NCI-H510A (cell line): ENCODE results near the gene NFYC.

Experiments
- DNase-seq: peaks from one replicate; lab custom pipeline; 2025; lab: John Stamatoyannopoulos, UW

NFYC gene

DNA sequence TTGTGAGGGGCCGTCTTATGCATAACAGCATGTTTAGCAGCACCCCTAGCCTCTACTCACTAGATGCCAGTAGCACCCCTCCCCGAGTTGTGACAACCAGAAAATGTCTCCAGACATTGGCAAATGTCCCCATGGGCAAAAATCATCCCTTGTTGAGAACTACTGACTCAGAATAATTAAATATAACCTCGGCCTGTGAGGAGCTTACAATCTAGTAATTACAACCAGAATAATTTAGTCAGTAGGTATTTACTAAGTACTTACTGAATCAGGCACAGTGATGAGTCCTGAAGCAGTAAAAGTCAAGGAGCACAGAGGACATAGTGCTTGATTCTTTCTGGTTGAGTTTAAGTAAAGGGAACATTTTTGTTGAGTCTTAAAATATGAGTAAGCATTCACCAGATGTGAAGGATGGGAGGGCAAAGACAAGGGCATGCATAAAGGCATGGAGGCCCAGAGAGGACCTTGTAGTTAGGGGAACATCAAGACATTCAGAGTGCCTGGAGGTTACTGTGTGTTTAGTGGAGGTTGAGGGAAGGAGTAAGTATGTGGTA, 48.0 kb downstream of the NFYC start:
- DNase-seq, result no peak

DNA sequence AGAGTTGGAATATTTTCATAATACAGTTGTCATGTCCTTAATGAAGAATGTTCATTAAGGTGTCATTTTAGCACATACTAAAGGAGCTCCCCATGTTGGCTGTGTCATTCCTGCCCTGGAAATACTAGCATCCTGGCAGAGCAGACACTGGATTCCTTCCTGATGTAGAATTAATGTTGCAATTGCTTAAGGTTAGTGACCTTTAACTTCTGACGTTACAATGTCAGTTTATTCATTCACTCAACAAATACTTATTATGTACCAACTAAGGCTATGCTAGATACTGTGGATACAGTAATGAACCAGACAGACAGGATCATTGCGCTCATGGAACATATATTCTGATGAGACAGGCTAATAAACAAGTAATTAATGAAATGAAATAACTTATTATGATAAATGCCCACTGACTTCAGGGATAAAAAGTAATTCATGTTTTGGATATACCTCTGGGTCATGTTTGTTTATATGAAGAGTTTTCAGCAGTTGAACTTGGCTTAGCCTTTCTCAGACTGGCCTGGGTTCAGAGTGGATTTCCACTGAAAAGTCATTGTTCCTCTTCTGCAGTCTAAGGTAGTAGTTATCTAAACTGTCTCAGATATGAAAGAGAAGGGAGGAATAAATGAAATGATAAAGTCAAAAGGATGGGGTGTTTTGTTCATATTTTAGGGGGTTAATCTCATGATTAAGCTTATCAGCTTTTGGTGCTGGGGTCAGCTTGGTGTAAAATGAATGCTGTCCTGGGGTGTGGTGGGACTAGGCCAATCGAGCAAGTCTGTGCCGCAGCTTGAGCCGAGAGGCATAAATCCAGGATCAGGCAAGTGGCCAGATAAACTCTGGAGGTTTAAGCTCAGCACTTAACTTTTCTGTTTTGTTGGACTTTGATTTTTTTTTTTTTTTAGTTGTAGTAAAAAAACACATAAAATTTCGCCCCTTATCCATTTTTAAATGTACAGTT, 48.8 kb downstream of the NFYC start:
- no peak for DNase-seq

DNA sequence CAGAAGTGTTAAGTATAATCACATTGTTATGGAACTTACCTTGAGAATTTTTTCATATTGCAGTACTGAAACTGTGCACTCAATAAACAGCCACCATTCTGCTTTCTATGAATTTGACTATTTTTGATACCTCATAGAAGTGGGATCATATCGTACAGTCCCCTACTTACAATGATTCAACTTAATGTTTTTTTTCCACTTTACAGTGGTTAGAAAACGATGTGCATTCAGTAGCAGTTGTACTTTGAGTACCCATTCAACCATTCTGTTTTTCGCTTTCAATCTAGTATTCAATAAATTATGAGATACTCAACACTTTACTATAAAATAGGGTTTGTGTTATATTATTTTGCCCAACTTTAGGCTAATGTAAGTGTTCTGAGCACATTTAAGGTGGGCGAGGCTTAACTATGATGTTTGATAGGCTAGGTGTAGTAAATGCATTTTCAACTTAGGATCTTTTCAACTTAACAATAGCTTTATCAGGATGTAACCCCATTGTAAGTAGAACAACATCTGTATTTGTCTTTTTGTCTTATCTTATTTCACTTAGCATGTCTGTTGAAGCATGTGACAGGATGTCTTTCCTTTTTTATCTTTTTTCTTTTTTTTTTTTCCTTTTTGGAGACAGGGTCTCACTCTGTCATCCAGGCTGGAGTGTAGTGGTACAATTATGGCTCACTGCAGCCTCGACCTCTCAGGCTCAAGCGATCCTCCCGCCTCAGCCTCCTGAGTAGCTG, 49.7 kb downstream of the NFYC start:
- DNase-seq, result no peak

DNA sequence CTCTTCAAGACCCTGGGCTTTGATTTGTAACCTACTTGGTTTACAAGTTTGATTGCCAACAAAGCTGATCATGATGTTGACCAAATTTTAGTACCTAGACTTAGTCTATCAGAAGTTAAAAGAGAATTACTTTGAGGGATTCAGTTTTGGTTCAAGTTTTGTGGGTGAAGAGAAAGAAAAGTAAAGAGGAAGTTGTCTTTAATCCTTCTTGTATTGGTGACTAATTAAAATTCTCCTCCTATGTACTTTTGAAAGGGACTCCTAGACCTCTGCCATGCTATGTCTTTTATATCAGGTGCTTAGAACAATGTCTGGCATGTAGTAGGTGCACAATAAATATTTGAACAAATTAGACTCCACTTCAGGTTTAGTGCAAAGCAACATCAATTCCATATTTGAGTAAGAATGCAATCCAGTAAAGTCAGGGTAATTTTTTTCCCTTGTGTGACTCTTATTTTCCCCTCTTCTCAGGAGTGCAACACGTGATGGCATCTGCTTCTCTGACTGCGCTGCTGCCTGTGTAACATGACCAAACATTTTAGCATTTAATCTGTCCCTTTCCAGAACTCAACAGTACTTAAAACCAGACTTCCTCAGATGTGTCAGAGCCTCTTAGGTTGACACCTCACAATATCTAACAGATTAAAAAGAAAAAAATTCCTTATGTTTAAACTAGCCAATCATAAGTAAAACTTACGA, 51.0 kb downstream of the NFYC start:
- no peak for DNase-seq

- no peak for DNase-seq
These were observed 51.9 kb downstream of the NFYC start for GRCh38 chr1:40743452-40743851.

GRCh38 chr1:40743860-40744259, 52.4 kb downstream of the NFYC start:
- DNase-seq, result no peak

GRCh38 chr1:40745176-40745575, 53.7 kb downstream of the NFYC start:
- DNase-seq, result no peak

DNA sequence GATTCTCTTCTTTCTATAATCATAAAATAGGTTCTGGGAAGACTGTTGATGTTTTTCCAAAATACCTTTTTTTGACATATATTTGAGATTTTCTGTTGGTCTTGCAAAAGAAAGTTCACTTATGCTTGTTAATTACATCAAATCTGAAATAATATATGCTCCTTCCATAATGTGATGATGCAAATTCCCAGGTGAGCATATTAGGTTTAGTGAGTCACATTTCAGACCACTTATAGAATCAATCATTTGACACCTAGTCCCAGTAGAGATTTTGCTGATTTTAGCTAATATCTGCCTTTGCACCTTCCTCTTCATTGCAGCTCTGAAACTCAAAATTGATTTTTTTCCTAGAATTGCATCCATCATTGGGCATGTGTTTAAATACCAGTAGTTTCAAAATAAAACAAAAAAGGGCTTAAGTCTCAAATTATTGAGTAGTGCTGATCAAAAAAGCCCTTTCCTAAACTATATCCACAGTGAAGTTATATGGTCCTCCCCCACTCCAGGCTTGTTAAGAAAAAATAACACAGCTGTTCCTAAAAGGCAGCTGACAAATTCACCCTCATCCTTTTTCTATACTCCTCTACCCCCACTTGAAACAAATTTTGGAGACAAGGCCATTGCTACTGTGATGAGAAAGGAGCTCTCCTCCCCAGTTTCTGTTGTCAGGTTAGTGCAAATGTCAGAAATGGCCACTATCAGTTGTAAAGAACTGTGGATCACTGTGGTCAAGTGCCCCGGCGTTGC, 55.0 kb downstream of the NFYC start:
- DNase-seq, result no peak

GRCh38 chr1:40748841-40749718, 57.6 kb downstream of the NFYC start:
- DNase-seq, result no peak

DNA sequence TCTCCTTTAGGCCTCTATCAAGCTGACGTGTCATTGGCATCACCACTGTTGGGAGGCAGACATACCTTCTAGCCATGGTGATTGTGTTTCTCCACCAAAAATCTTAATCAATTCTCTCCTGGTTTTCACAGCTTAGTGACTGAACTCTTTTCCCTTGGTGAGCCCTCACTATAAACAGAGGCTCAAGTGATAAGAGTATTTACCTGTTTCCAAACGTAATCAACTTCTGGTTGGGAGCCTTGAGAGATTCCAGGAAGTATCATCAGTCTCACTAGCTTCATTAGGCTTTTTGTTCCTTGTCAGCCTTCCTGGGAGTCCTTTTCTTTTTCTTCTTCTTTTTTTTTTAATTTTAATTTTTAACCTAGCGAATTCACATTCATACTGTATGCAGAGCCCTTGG, 58.3 kb downstream of the NFYC start:
- no peak for DNase-seq

DNA sequence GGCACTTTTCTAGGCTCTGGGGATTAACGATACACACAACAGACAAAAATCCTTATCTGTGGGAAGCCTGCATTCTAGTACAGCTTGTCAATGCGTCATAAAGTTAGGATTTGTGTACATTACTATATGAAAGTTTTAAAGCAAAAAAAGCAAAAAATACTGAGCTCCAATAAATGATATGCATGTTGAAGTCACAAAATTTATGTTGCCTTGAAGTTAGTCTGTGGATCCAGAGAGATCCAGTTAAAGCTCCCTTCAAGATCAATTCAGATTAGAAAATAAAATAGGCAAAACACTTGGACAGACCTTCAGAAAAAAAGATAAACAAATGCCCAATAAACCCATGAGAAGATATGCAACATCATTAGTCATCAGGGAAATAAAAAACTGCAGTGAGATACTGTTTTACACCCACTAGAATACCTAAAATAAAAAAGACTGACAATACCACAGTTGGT, 59.0 kb downstream of the NFYC start:
- no peak for DNase-seq

DNA sequence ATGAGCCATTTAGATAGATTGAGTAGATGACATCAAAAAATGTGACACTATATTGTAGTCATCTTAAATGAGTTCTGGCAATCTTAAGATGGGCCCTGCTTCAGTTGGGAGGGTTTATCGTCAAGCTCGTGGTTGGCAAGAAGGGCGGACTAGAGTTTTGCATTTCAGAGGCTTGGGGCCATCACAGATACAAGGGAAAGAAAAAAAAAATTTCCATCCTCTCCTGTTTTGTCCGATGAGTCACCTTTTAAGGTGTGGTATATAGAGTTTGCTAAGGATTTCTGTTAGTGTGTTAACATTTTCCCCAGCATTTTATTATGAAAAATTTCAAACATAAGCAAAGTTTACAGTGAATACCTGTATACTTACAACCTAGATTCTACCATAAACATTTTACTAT, 60.3 kb downstream of the NFYC start:
- no peak for DNase-seq

GRCh38 chr1:40753142-40753882, 61.8 kb downstream of the NFYC start:
- no peak for DNase-seq

- DNase-seq, result no peak
These were observed 62.7 kb downstream of the NFYC start for GRCh38 chr1:40754201-40754600.

DNA sequence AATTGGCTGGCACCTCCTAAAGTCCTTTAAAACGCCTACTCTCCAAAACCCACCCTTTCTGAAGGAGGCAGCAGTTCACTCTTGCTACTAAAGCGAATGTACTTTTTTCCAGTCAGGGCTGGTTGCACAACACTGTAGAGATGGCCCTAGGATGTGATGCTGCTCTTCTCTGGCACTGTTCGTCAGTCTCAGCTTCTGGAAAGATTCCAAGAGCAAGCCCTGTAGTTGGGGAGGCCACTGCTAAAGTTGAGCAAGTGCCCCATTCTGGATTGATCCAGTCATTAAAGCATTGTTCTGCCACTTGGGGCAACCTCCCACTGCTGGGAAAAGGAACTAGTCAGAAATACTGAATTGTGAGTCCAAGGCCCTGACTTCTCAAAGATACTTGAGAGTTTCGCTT, 63.6 kb downstream of the NFYC start:
- no peak for DNase-seq

GRCh38 chr1:40756523-40756922, 65.0 kb downstream of the NFYC start:
- no peak for DNase-seq

DNA sequence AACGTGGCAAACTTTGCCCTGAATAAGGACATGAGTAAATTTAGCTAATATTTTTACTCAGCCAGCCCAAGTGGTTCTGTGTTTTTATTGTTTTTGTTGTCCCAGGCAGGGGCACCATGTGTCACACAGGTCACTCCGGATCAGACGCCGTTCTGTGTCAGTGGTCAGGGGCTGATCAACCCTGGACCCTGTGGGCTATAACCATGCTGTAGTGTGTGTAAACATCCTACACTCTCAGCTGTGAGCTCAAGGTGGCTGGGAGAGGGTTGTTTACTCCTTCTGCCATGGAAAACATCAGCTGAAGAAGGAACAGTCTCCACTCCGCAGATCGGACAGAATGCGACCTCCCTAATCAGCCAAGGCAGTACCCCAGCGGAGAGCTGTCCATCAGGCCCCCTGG, 65.6 kb downstream of the NFYC start:
- DNase-seq, result no peak

GRCh38 chr1:40758004-40758403, 66.5 kb downstream of the NFYC start:
- DNase-seq, result no peak

DNA sequence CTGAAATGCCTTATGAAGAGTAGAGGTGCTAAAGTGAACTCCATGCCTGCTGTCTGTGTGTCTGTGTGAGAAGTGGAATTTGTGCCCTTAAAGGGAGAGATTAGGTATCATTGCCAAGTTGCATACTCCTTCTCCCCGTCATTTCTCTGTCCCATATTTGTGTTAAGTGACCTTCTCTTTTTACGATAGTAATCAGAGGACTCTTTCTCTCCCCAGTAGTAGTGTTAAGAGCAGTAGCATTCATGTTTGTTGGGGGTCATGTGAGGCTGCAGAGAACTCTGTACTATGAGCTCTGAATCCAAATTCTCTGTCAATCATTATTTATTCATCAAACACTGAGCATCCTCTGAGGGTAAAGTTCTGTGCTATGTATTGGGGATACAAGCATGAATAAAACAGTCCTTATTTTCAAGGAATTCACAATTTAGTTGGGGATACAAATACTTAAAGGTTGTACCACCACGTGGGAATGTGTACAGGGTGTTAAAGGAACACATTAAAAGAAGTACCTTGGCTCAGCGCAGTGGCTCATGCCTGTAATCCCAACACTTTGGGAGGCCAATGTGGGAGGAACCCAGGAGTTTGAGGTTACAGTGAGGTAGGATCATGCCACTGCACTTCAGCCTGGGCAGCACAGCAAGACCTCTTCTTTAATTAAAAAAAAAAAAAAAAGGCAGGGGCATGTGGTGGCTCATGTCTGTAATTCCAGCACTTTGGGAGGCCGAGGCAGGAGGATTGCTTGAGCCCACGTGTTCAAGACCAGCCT, 67.3 kb downstream of the NFYC start:
- DNase-seq, result no peak
